ENCODE data around the gene MPZL2.

MPZL2 gene

GRCh38 chr11:118304568-118305248, 40.6 kb upstream of the MPZL2 start, which contains the start of gene CD3E:
TSS of gene CD3E (plus strand) at chr11:118304730. CDS start at chr11:118304953, 223 bp downstream.
- H3K4me1 ChIP-seq (ENCODE audit: control insufficient read depth, insufficient read depth, low read length, poor library complexity, severe bottlenecking): peaks cover 33% of the 10 kb centered on the region
- H3K36me3 ChIP-seq (ENCODE audit: control insufficient read depth, insufficient read depth, low read length): peaks cover 9% of the 10 kb centered on the region
- no peaks in the 10 kb centered on the region for H3K27me3 ChIP-seq (replicated peaks; ENCODE audit: control insufficient read depth, insufficient read depth, low read length, poor library complexity, severe bottlenecking)
- no peaks in the 10 kb centered on the region for H3K9me3 ChIP-seq (ENCODE audit: control insufficient read depth, low read length)
- peak within 1 kb of the TSS; percentile 60 for H3K4me3 ChIP-seq (ENCODE audit: insufficient read depth, low read depth, low read length, poor library complexity, severe bottlenecking)
- peak; percentile 33 to 47 (median 46) for DNase-seq
- peak within 1 kb of the TSS; percentile 86 for H3K27ac ChIP-seq (ENCODE audit: insufficient read depth, low read length, poor library complexity, severe bottlenecking)

- Histone ChIP-seq H3K27ac (ENCODE audit: insufficient read depth, low read length, poor library complexity, severe bottlenecking) (peak overlapping the region; percentile 86), H3K4me1 (ENCODE audit: control insufficient read depth, insufficient read depth, low read length, poor library complexity, severe bottlenecking) (peaks cover 33% of the 10 kb centered on the region), H3K4me3 (ENCODE audit: insufficient read depth, low read depth, low read length, poor library complexity, severe bottlenecking) (peak overlapping the region; percentile 60), H3K9me3 (ENCODE audit: control insufficient read depth, low read length) (no peaks in the 10 kb centered on the region), H3K36me3 (ENCODE audit: control insufficient read depth, insufficient read depth, low read length) (peaks cover 8% of the 10 kb centered on the region), H3K27me3 (replicated peaks; ENCODE audit: control insufficient read depth, insufficient read depth, low read length, poor library complexity, severe bottlenecking) (no peaks in the 10 kb centered on the region)
- no peak for DNase-seq
These were observed 40.1 kb upstream of the MPZL2 start for GRCh38 chr11:118304227-118304567.

GRCh38 chr11:118301600-118302195, 37.6 kb upstream of the MPZL2 start:
- Histone ChIP-seq H3K27ac (ENCODE audit: insufficient read depth, low read length, poor library complexity, severe bottlenecking) (no peak overlapping the region), H3K4me3 (ENCODE audit: insufficient read depth, low read depth, low read length, poor library complexity, severe bottlenecking) (no peak overlapping the region), H3K27me3 (replicated peaks; ENCODE audit: control insufficient read depth, insufficient read depth, low read length, poor library complexity, severe bottlenecking) (no peaks in the 10 kb centered on the region), H3K4me1 (ENCODE audit: control insufficient read depth, insufficient read depth, low read length, poor library complexity, severe bottlenecking) (peaks cover 17% of the 10 kb centered on the region), H3K36me3 (ENCODE audit: control insufficient read depth, insufficient read depth, low read length) (no peaks in the 10 kb centered on the region), H3K9me3 (ENCODE audit: control insufficient read depth, low read length) (no peaks in the 10 kb centered on the region)
- DNase-seq: no peak

GRCh38 chr11:118295815-118296454, 31.8 kb upstream of the MPZL2 start:
- no peaks in the 10 kb centered on the region for H3K9me3 ChIP-seq (ENCODE audit: control insufficient read depth, low read length)
- H3K27ac ChIP-seq (ENCODE audit: insufficient read depth, low read length, poor library complexity, severe bottlenecking): no peak overlapping the region
- H3K27me3 ChIP-seq (replicated peaks; ENCODE audit: control insufficient read depth, insufficient read depth, low read length, poor library complexity, severe bottlenecking): no peaks in the 10 kb centered on the region
- no peak overlapping the region for H3K4me3 ChIP-seq (ENCODE audit: insufficient read depth, low read depth, low read length, poor library complexity, severe bottlenecking)
- no peaks in the 10 kb centered on the region for H3K36me3 ChIP-seq (ENCODE audit: control insufficient read depth, insufficient read depth, low read length)
- peaks cover 4% of the 10 kb centered on the region for H3K4me1 ChIP-seq (ENCODE audit: control insufficient read depth, insufficient read depth, low read length, poor library complexity, severe bottlenecking)
- no peak for DNase-seq

- Histone ChIP-seq H3K4me1 (ENCODE audit: control insufficient read depth, insufficient read depth, low read length, poor library complexity, severe bottlenecking) (peaks cover 4% of the 10 kb centered on the region), H3K4me3 (ENCODE audit: insufficient read depth, low read depth, low read length, poor library complexity, severe bottlenecking) (no peak overlapping the region), H3K36me3 (ENCODE audit: control insufficient read depth, insufficient read depth, low read length) (no peaks in the 10 kb centered on the region), H3K27me3 (replicated peaks; ENCODE audit: control insufficient read depth, insufficient read depth, low read length, poor library complexity, severe bottlenecking) (no peaks in the 10 kb centered on the region), H3K27ac (ENCODE audit: insufficient read depth, low read length, poor library complexity, severe bottlenecking) (no peak overlapping the region), H3K9me3 (ENCODE audit: control insufficient read depth, low read length) (no peaks in the 10 kb centered on the region)
- no peak for DNase-seq
These were observed 31.1 kb upstream of the MPZL2 start for GRCh38 chr11:118295199-118295598.

- no peak for DNase-seq
- H3K36me3 ChIP-seq (ENCODE audit: control insufficient read depth, insufficient read depth, low read length): no peaks in the 10 kb centered on the region
- H3K27me3 ChIP-seq (replicated peaks; ENCODE audit: control insufficient read depth, insufficient read depth, low read length, poor library complexity, severe bottlenecking): no peaks in the 10 kb centered on the region
- peaks cover 4% of the 10 kb centered on the region for H3K4me1 ChIP-seq (ENCODE audit: control insufficient read depth, insufficient read depth, low read length, poor library complexity, severe bottlenecking)
- H3K27ac ChIP-seq (ENCODE audit: insufficient read depth, low read length, poor library complexity, severe bottlenecking): no peak overlapping the region
- H3K9me3 ChIP-seq (ENCODE audit: control insufficient read depth, low read length): no peaks in the 10 kb centered on the region
- H3K4me3 ChIP-seq (ENCODE audit: insufficient read depth, low read depth, low read length, poor library complexity, severe bottlenecking): no peak overlapping the region
These were observed 30.0 kb upstream of the MPZL2 start for GRCh38 chr11:118294053-118294452.

- Histone ChIP-seq H3K27ac (ENCODE audit: insufficient read depth, low read length, poor library complexity, severe bottlenecking) (no peak overlapping the region), H3K36me3 (ENCODE audit: control insufficient read depth, insufficient read depth, low read length) (no peaks in the 10 kb centered on the region), H3K4me3 (ENCODE audit: insufficient read depth, low read depth, low read length, poor library complexity, severe bottlenecking) (no peak overlapping the region), H3K27me3 (replicated peaks; ENCODE audit: control insufficient read depth, insufficient read depth, low read length, poor library complexity, severe bottlenecking) (no peaks in the 10 kb centered on the region), H3K9me3 (ENCODE audit: control insufficient read depth, low read length) (no peaks in the 10 kb centered on the region), H3K4me1 (ENCODE audit: control insufficient read depth, insufficient read depth, low read length, poor library complexity, severe bottlenecking) (peaks cover 4% of the 10 kb centered on the region)
- DNase-seq: no peak
These were observed 27.5 kb upstream of the MPZL2 start for GRCh38 chr11:118291477-118292135.

- peaks cover under 1% of the 10 kb centered on the region for H3K4me1 ChIP-seq (ENCODE audit: control insufficient read depth, insufficient read depth, low read length, poor library complexity, severe bottlenecking)
- H3K27me3 ChIP-seq (replicated peaks; ENCODE audit: control insufficient read depth, insufficient read depth, low read length, poor library complexity, severe bottlenecking): no peaks in the 10 kb centered on the region
- DNase-seq: peak; percentile 9 to 16 (median 13)
- no peak overlapping the region for H3K27ac ChIP-seq (ENCODE audit: insufficient read depth, low read length, poor library complexity, severe bottlenecking)
- H3K9me3 ChIP-seq (ENCODE audit: control insufficient read depth, low read length): no peaks in the 10 kb centered on the region
- H3K36me3 ChIP-seq (ENCODE audit: control insufficient read depth, insufficient read depth, low read length): no peaks in the 10 kb centered on the region
- H3K4me3 ChIP-seq (ENCODE audit: insufficient read depth, low read depth, low read length, poor library complexity, severe bottlenecking): no peak overlapping the region
These were observed 26.8 kb upstream of the MPZL2 start for GRCh38 chr11:118290923-118291322.

GRCh38 chr11:118289401-118289800, 25.3 kb upstream of the MPZL2 start:
- Histone ChIP-seq H3K36me3 (ENCODE audit: control insufficient read depth, insufficient read depth, low read length) (no peaks in the 10 kb centered on the region), H3K27ac (ENCODE audit: insufficient read depth, low read length, poor library complexity, severe bottlenecking) (no peak overlapping the region), H3K9me3 (ENCODE audit: control insufficient read depth, low read length) (no peaks in the 10 kb centered on the region), H3K27me3 (replicated peaks; ENCODE audit: control insufficient read depth, insufficient read depth, low read length, poor library complexity, severe bottlenecking) (no peaks in the 10 kb centered on the region), H3K4me1 (ENCODE audit: control insufficient read depth, insufficient read depth, low read length, poor library complexity, severe bottlenecking) (no peaks in the 10 kb centered on the region), H3K4me3 (ENCODE audit: insufficient read depth, low read depth, low read length, poor library complexity, severe bottlenecking) (no peak overlapping the region)
- no peak for DNase-seq

- Histone ChIP-seq H3K4me1 (ENCODE audit: control insufficient read depth, insufficient read depth, low read length, poor library complexity, severe bottlenecking) (peaks cover 4% of the 10 kb centered on the region), H3K27me3 (replicated peaks; ENCODE audit: control insufficient read depth, insufficient read depth, low read length, poor library complexity, severe bottlenecking) (no peaks in the 10 kb centered on the region), H3K9me3 (ENCODE audit: control insufficient read depth, low read length) (no peaks in the 10 kb centered on the region), H3K4me3 (ENCODE audit: insufficient read depth, low read depth, low read length, poor library complexity, severe bottlenecking) (no peak overlapping the region), H3K36me3 (ENCODE audit: control insufficient read depth, insufficient read depth, low read length) (no peaks in the 10 kb centered on the region), H3K27ac (ENCODE audit: insufficient read depth, low read length, poor library complexity, severe bottlenecking) (no peak overlapping the region)
- no peak for DNase-seq
These were observed 22.9 kb upstream of the MPZL2 start for GRCh38 chr11:118287006-118287405.

Data from effector memory CD4-positive, alpha-beta T cell (primary cell).